ENCODE measurements around the gene CXCL12.

Gene CXCL12

GRCh38 chr10:44385026-44385695, at the start of gene CXCL12:
Gene CXCL12 (minus strand): TSS chr10:44385097. CDS start chr10:44385005, 92 bp downstream.
- DNase-seq = no peak

GRCh38 chr10:44427479-44427878, 42.6 kb upstream of the CXCL12 start:
- DNase-seq = no peak

DNA sequence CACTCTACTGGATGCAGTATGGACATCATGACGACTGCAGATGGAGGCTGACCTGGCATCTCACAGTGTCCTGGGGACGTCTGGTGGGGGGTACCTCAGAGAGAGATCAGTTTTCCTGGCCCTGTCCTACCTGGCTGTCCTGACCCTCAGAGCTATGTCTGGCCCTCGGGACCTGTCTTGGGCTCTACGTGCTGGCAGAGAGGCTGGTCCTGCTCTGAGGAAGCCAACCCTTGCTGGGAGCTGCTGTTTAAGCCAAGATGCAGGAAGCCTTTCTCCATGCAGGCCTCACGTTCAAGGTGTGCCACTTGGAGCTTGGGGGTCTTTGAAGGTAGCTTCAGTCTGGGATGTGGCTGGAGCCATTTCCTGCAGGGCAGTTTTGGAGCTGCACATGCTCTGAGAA, 42.1 kb upstream of the CXCL12 start:
- no peak for DNase-seq

DNA sequence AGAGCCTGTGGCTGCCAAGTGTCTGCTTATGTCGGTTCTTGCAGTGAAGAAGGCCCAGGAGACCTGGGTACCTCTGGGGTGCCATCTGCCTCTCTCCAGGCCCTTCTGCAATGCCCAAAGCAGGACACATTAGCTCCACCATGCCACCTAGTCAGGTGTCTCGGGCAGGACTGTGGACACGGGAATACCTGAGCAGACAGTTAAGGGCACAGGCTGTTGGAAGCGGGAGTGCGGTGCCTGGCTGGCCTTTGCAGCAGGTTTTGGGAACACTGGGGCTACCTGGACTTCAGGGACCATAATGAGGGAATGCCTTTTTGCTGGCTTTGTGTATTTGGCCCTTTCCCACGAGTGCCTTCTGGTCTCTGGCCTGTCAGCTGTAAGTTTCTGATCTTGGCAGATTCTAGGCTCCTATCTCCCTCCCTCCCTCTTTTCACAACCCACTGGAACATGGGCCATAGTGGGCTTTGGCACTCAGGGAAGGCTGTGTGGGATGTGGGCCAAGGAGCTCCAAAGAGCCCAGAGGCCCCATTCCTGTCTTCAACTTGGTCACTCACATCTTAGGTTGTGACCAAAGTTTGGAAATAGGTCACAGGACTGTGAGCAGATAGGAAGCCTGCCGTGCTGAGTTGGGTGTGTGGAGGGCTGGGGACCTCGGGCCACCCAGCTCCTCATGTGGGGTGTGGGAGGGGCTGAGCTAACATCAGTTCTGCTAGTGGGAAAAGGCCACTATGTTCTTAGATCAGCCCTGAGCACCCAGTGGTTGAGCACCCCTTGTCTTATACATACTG, 41.5 kb upstream of the CXCL12 start:
- no peak for DNase-seq

- DNase-seq = no peak
Observed at GRCh38 chr10:44425466-44425865, 40.6 kb upstream of the CXCL12 start.

GRCh38 chr10:44424957-44425356, 40.1 kb upstream of the CXCL12 start:
- no peak for DNase-seq

DNA sequence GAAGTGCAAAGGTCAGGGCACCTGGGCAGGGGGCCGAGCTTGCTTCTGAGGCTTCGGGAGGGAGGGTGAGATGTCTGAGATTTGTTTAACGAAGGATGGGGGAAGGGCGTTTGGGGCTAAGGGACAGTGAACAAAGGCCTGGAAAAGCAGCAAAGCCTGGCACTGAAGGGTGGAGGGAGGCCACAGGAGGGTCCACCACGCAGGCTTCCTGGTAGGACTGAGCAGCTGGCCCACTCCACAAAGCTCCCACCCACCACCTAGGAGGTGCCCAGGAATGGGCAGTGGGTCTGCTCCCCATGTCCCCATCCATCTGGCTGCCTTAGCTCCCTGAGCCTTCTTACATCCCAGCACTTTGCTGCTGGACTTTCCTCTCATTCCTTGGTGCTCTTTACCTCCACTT, 39.4 kb upstream of the CXCL12 start:
- DNase-seq = no peak

DNA sequence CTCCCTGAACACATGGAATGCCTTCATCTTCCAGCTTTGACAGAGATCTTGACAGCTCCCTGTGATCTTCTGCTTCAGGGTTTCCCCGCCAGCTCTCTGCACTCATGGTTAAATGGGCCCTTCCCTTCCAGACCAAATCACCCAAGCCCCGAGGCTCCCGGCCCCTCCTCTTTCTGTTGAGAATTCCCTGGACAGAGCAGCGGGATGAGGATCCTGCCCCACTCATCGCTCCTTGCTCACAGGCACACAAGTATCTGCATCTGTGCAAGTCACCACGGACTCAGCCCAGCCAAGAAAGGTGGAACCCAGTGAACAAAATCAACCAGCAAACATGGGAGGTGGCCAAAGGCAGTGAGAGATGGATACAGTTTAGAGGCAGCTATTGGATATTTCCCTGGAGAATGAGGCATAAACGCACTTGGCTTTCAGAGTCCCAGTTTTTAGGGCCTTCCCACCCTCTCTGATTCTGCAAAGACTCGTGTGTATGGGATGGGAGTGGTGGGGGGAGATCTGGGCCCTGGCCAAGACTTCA, 37.7 kb upstream of the CXCL12 start:
- DNase-seq = no peak

DNA sequence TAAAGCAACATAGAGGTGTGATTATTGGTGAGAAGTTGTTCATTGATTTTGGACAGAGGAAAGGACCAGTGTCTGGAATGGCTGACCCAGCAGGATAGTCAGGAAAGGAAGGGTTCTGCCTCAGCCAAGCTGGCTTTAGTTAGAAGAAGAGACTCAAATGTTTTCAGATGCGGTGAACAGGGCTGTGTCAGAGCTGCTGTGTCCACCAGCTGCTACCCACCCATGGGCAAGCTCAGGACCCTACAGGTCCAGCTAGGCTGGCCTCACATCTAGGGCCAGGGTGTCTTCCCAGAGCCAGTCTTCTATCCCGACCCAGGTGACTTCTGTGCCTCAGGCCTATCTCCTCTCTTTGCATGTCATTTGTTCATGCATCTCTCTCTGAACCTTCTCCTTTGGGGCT, 37.3 kb upstream of the CXCL12 start:
- DNase-seq = no peak

DNA sequence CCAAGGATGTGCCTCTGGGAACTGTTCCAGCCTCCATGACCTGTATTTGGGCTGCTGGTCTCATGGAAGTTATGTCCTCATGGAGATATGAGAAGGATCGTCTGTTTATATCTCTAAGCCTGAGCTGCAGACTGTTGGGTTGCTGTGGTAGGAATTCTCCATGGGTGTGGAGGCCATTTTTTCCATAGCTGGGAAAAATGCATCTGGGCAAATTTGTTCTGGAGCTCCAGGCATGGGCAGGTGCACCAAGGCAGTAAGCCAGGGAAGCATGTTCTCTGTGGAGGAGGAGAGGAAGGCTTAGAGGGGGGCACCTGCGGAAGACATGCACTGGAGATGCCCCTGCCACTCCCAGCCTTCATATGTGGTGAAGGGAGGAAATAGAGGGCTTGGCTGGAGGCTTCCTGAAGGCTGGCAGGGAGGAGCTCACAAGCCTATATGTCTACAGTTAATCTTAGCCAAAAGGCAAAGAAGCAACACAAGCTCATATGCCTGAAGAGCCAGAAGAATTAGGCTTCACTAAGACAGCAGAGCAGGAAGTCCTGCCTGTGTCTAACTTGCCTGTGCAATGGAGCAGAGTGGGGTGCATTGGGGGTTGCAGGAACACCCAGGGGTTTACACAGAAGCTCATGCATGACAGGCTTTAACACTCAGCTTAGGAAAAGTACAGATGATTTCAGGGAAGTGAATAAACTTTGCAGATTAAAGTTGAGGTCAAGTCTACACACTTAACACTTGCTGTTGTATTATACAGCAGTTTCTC, 35.1 kb upstream of the CXCL12 start:
- DNase-seq = no peak

GRCh38 chr10:44418637-44419036, 33.7 kb upstream of the CXCL12 start:
- no peak for DNase-seq

DNA sequence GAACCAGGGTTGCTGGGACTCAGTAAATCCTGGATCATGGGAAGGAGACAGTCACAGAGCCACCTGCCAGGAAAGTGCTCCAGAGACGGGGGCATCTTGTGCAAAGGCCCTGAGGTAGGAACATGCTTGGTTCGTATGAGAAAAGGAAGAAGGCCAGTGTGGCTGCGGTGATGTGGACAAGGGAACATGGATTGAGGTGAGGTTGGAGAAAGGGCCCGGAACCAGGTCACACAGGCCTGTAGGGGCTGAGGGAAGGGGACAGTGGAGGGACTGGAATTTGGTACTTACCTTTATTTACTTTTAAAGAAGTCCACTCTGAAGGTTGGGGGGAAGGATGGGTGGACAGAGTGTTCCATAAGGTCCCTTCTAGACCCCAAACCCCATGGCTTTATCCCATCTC, 32.9 kb upstream of the CXCL12 start:
- DNase-seq = no peak

DNA sequence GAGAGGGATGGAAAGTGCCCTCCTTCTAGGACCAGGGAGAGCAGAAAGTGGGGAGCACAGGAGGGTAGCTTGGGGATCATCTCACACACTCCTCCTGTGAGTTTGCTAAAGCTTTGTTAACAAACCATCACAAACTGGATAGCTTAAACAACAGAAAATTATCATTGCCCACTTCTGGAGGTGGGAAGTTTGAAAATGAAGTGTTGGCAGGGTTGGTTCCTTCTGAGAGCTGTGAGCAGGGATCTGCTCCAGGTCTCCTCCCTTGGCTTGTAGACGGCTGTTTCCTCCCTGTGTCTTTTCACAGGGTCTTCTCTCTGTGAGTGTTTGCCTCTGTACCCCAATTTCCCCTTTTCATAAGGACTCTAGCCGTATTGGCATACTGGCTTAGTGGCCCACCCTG, 32.0 kb upstream of the CXCL12 start:
- no peak for DNase-seq

DNA sequence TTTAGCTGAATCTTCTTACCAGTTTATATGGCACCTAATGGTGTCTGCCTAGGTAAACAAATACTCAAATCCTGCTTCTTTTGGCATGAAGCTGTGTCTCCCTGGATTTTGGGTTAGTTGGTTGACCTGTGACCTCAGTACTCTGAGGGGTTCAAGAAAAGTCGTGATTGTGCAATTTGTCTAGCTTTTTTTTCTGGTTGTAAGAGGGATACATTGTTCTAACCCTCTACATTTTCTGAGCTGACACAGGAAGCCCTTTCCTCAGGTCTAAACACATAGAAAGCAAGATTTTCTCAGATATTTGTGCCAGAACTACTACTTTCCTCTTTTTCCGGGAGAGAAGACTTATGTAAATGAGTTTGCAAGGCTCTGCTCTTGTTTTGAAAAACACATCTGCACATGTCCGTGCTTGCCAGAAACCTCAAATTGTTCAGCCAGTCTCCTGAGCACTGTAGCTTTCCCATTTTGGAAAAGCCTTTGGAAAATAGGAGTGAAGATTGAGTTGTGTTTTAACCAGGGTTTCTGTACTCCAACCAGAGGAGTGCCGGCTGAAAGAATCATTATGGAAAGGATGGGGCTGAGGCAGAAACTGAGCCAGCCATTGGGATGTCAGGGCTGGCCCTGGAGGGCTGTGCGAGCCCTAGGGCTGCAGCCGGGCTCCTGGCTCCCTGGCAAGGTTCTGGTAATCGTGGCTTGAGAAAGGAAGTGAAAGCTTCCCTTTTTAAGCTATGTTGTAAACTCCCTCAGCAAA, 31.3 kb upstream of the CXCL12 start:
- DNase-seq = no peak

- DNase-seq = no peak
Observed at GRCh38 chr10:44415121-44415520, 30.2 kb upstream of the CXCL12 start.

GRCh38 chr10:44413416-44413815, 28.5 kb upstream of the CXCL12 start:
- DNase-seq = no peak

GRCh38 chr10:44411251-44411650, 26.4 kb upstream of the CXCL12 start:
- DNase-seq = no peak

DNA sequence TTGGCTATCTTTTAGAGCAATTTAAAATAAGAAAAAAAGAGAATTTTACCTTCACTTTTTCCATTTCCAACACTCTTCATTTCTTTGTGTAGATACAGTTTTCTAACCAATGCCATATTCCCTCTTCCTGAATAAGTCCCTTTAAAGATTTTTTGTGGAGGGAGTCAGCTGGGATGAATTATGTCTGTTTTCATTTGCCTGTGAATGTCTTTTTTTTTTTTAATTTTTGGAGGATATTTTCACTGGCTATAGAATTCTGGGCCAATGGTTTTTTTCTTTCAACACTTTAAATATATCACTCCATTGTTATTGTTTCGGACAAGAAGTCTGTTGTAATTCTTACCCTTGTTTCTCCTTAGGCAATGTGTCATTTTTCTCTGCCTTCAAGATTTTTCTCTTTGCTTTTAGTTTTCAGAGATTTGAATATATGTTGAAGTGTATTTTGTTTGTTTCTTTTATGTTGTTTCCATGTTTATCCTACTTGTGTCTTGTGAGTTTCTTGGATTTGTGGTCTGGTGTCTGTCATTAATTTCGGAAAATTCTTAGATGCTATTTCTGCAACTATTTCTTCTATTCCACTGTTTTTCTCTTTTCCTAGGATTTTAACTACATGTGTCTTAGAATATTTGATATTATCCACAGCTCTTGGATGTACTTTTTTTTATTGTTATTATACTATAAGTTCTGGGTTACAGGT, 20.0 kb upstream of the CXCL12 start:
- DNase-seq = no peak

DNA sequence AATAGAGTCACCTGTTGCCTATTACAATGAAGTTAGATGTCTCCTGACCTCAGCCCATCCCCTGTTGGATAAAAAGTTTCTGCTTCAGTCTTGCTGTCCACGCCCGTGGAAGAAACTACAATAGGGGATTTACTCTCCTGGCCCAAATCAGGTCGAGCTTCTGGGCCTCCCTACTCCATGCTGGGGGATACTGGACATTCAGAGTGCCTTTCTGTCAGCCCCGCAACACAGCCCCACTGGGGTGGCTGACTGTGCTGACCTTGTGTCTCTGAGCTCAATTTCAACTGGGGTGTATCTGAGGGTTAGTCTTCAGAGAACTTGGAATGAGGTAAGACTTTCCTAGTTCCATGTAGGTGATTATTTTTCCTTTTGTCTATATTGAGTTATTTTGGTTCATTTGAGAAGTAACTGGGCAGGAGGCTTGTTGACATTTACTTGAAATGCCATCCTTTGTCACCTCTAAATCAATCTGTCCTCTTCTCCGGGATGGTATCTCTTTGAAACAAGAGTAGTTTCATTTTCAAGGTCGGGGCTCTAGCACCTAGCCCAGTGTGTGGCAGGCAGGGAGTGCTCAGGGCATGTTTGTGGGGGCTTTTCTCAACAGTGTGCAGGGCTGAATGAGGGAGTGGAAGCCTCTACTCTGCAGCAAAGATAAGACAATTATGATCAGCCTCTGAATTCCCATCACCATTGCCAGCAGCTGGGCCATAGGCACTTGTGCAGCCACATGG, 17.7 kb upstream of the CXCL12 start:
- DNase-seq = no peak

DNA sequence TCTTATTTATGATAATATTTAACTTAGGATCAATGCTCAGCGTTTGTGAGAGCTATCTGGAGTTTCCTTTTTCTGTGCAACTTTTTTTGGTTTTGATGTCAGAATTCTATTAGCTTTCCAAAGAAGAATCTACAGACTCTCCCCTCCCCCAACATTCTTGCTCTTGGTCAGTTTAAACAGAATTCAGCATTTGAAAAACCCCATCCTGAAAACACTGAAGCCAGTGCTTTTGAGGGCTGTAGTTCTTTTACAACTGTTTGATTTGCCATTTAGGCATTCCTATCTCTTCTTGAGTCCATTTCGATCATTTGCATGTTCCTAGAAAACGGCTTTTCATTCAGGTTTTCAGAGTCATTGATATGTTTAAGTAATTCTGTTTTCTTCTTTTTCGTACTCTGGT, 15.6 kb upstream of the CXCL12 start:
- DNase-seq = no peak

DNA sequence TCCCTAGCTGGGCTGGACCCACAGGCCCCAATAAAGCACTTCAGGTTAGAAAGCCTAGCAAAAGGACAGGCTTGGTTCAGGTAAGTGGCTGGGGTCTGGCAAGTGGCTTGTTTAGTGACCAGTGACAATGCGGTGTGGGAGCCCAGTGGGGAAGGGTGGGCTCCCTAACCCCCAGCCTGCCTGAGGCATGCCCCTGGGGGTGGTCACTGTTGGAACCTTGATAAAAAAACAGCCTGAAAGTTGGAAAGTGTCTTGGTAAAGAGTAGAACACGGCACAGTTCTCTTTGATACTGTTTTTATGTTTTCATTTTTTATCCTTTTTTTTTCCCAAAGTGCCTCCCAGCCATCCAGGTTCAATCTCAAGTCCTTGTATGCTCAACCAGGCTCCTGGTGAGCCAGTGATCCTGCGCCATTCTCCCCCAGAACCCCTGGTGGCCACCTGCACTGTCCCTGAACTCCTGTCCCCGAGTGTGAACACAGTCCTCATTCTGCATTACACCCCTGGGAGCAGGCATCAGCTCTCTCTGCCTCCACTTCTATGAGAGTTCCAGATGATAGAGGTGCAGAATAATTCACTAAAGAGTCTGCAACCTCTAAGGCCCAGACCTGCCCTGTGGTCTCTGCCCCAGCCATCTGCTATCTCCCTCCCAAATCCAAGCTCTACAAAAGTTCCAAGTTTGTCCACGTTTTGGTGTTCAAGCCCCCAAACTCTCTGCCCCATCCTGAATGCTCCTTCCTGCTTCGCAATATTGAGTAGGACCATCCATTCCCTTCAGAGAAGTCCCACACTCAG, 15.0 kb upstream of the CXCL12 start:
- no peak for DNase-seq
